K562 (cell line): ENCODE measurements around the gene GTF3C1. TPM values are rescaled to one million over a fixed set of nuclear protein-coding genes. Genes with fewer than 3 reads are reported as not detected.

ENCODE experiments used
- CTBP1 ChIP-seq: fragments of 450-650 bp; IDR thresholded peaks from 2 replicates; pipeline ENCODE4 v1.6.1; 2016; ENCODE audit warnings: borderline replicate concordance
- E2F6 ChIP-seq, 2 experiments: IDR thresholded peaks; 2 replicates each; pipeline ENCODE4 v1.6.1; 2011; ENCODE audit warnings: borderline replicate concordance in 1 of 2, control low read depth in 1 of 2, low read depth in 1 of 2, low read length in 1 of 2, mild to moderate bottlenecking in 1 of 2, mixed read lengths in 1 of 2, moderate library complexity in 1 of 2; ENCODE audit not compliant: insufficient read depth in 1 of 2, insufficient read length in 1 of 2, poor library complexity in 1 of 2, severe bottlenecking in 1 of 2; ENCODE audit errors: extremely low read depth in 1 of 2
- EZH2 ChIP-seq: IDR thresholded peaks from 2 replicates; pipeline ENCODE4 v1.6.1; 2012; ENCODE audit warnings: low read depth, mild to moderate bottlenecking, inconsistent platforms, low read length, borderline replicate concordance
- FOSL1 ChIP-seq: fragments of 200-800 bp; sonication (Bioruptor generic); conservative IDR thresholded peaks from 2 replicates; pipeline ENCODE4 v1.6.1; 2016; ENCODE audit warnings: missing genetic modification characterization, missing compliant biosample characterization
- GATA2 ChIP-seq: sonication (generic); formaldehyde crosslinking; IDR thresholded peaks from 2 replicates; pipeline ENCODE4 v1.4.0; 2020; ENCODE audit warnings: mild to moderate bottlenecking, missing genetic modification reagents
- GTF2F1 ChIP-seq: IDR thresholded peaks from 2 replicates; pipeline ENCODE4 v1.6.1; 2011; ENCODE audit warnings: low read depth, low read length, improper control_type of control experiment
- HMBOX1 ChIP-seq: sonication (generic); IDR thresholded peaks from 2 replicates; pipeline ENCODE4 v1.6.1; 2016
- MAX ChIP-seq: sonication (generic); formaldehyde crosslinking; IDR thresholded peaks from 2 replicates; pipeline ENCODE4 v1.9.0; 2022; ENCODE audit warnings: mild to moderate bottlenecking, missing genetic modification reagents
- PRDM10 ChIP-seq: fragments of 450-650 bp; IDR thresholded peaks from 2 replicates; pipeline ENCODE4 v1.6.1; 2018; ENCODE audit not compliant: partially characterized antibody
- PRPF4 ChIP-seq: fragments of 200-400 bp; formaldehyde crosslinking; IDR thresholded peaks from one replicate; pipeline ENCODE4 v1.6.1; 2017; ENCODE audit warnings: low read length, low read depth, mild to moderate bottlenecking; ENCODE audit not compliant: insufficient read depth, poor library complexity, severe bottlenecking
- PTRF ChIP-seq: fragments of 450-650 bp; IDR thresholded peaks from 2 replicates; pipeline ENCODE4 v1.6.1; 2016; ENCODE audit warnings: mild to moderate bottlenecking, missing genetic modification characterization, missing compliant biosample characterization
- SNIP1 ChIP-seq: fragments of 450-650 bp; IDR thresholded peaks from 2 replicates; pipeline ENCODE4 v1.7.1; 2017; ENCODE audit warnings: low read depth, mild to moderate bottlenecking
- TFE3 ChIP-seq: fragments of 450-650 bp; formaldehyde crosslinking; IDR thresholded peaks from 2 replicates; pipeline ENCODE4 v1.4.0; 2020; ENCODE audit warnings: mild to moderate bottlenecking, mixed read lengths
- USF2 ChIP-seq: sonication (generic); formaldehyde crosslinking; IDR thresholded peaks from 2 replicates; pipeline ENCODE4 v1.5.0; 2020; ENCODE audit warnings: missing genetic modification reagents
- ZNF3 ChIP-seq: fragments of 250-450 bp; sonication (Bioruptor Pico); IDR thresholded peaks from 2 replicates; pipeline ENCODE4 v1.5.0; 2021; ENCODE audit warnings: mild to moderate bottlenecking, moderate library complexity
- ZNF511 ChIP-seq: sonication (generic); formaldehyde crosslinking; IDR thresholded peaks from 2 replicates; pipeline ENCODE4 v1.8.0; 2022; ENCODE audit warnings: mild to moderate bottlenecking, missing genetic modification reagents
- ZNF589 ChIP-seq: fragments of 200-800 bp; sonication (Bioruptor generic); IDR thresholded peaks from 2 replicates; pipeline ENCODE4 v1.6.1; 2016; ENCODE audit warnings: low read depth, missing genetic modification characterization, missing compliant biosample characterization
- ZNF780A ChIP-seq: fragments of 250-450 bp; sonication (Bioruptor Pico); IDR thresholded peaks from 2 replicates; pipeline ENCODE4 v1.5.0; 2021; ENCODE audit warnings: mild to moderate bottlenecking
- polyA plus RNA-seq, 8 experiments: library from polyadenylated mRNA; depleted of rRNA in 4 of 8; stranded (reverse) in 5 of 8; unstranded in 3 of 8; fragments of >200 nt; fragmentation: Nextera tagmentation in 2 of 8; fragmentation: Illumina TruSeq in 1 of 8; extraction: Ambion mirVana in 2 of 8; extraction: Trizol in 1 of 8; gene quantifications; 2 replicates each; pipeline versions ENCODE4 v1.2.1 to v1.2.3, GENCODE V29; 2011 to 2014; ENCODE audit warnings: inconsistent platforms in 1 of 8, missing spikeins in 1 of 8
- total RNA-seq, 7 experiments: library from RNA; depleted of rRNA in 6 of 7; stranded (reverse); fragments of >200 nt in 6 of 7; fragmentation: Illumina TruSeq in 2 of 7; extraction: Trizol in 2 of 7; gene quantifications; 2 replicates each; pipeline versions ENCODE4 v1.2.1 to v1.2.3, GENCODE V29; 2011 to 2021; ENCODE audit warnings: low replicate concordance in 1 of 7

GTF3C1 gene
- total and polyA plus RNA-seq, 9 of the 15 experiments (the other 6 are each of a cell fraction or from before 2014, with no cell fraction given) = 0.72 to 63.6 (median 30.9) TPM

GRCh38 chr16:27429330-27429871, 120.3 kb downstream of the GTF3C1 start (continued):
- TF ChIP-seq CTBP1 = no peak
- no peak for TF ChIP-seq ZNF3 (CRISPR knock-in tag)
- TF ChIP-seq ZNF511 (CRISPR knock-in tag) = no peak
- TF ChIP-seq E2F6 (IDR thresholded peaks at IDR 0.05; ENCODE audit: borderline replicate concordance in 1 of 2, extremely low read depth in 1 of 2, insufficient read depth in 1 of 2, insufficient read length in 1 of 2, low read depth in 1 of 2, low read length in 1 of 2, poor library complexity in 1 of 2, severe bottlenecking in 1 of 2) = no peak
- no peak for TF ChIP-seq PRDM10
- no peak for TF ChIP-seq ZNF780A (CRISPR knock-in tag)
- TF ChIP-seq TFE3 (CRISPR knock-in tag) = peak; percentile 21; the same call in 1 of the 2 replicates
- TF ChIP-seq HMBOX1 = no peak
- TF ChIP-seq GATA2 (CRISPR knock-in tag) = no peak
- no peak for TF ChIP-seq ZNF589
- peak; percentile 25; the same call in 1 of the 2 replicates for TF ChIP-seq FOSL1 (tag)
- TF ChIP-seq MAX = no peak
- no peak for TF ChIP-seq SNIP1
- no peak for TF ChIP-seq PRPF4
- 0 out of 2 replicates have a peak, but pooled peaks have one; percentile 8 for TF ChIP-seq USF2 (CRISPR knock-in tag)
- TF ChIP-seq PTRF = no peak
- TF ChIP-seq GTF2F1 = no peak
- TF ChIP-seq EZH2 = no peak
